NB4 (cell line): Measurements from ENCODE around the gene UBE2D3.

ENCODE experiments used
- POLR2A ChIP-seq: IDR thresholded peaks from 2 replicates; pipeline ENCODE4 v1.6.1; 2011; ENCODE audit warnings: mild to moderate bottlenecking; ENCODE audit not compliant: insufficient read length; ENCODE audit errors: extremely low read depth
- TF ChIP-seq, protein P1 (sequence below): IDR thresholded peaks from 2 replicates; pipeline ENCODE4 v1.6.1; 2011; ENCODE audit warnings: low read depth, low read length
- TF ChIP-seq, protein P2 (sequence below): IDR thresholded peaks from one replicate; pipeline ENCODE4 v1.5.1; 2012; ENCODE audit warnings: low read depth, low read length

DNA sequence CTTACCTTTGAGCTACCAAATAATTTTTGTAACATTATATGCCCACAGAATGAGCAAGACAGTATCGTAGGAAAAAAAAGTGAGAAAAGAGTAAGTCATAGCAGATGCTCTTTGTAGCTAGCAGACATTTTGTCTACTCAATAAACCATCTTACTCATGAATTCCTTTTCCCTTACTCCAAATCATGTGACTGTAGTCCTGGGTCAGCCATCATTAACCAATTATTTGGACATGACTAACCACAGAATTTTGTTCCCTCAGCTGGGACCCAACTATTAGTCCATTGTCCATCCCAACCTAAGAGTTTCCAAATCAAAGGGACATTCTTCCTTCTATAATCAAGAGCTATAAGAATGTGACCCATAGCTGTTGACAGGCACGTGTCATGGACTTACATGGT is 11.4 kb downstream of the UBE2D3 start:
- TF ChIP-seq, protein P1, sequence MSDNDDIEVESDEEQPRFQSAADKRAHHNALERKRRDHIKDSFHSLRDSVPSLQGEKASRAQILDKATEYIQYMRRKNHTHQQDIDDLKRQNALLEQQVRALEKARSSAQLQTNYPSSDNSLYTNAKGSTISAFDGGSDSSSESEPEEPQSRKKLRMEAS: no peak
- TF ChIP-seq, protein P2, sequence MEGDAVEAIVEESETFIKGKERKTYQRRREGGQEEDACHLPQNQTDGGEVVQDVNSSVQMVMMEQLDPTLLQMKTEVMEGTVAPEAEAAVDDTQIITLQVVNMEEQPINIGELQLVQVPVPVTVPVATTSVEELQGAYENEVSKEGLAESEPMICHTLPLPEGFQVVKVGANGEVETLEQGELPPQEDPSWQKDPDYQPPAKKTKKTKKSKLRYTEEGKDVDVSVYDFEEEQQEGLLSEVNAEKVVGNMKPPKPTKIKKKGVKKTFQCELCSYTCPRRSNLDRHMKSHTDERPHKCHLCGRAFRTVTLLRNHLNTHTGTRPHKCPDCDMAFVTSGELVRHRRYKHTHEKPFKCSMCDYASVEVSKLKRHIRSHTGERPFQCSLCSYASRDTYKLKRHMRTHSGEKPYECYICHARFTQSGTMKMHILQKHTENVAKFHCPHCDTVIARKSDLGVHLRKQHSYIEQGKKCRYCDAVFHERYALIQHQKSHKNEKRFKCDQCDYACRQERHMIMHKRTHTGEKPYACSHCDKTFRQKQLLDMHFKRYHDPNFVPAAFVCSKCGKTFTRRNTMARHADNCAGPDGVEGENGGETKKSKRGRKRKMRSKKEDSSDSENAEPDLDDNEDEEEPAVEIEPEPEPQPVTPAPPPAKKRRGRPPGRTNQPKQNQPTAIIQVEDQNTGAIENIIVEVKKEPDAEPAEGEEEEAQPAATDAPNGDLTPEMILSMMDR: no peak
- TF ChIP-seq POLR2A: no peak
